Mesothelial cell of epicardium (in vitro differentiated cells): ENCODE results near the gene PEX5L. TPM values are rescaled to one million over a fixed set of nuclear protein-coding genes. Genes with fewer than 3 reads are reported as not detected.

Source experiments
- DNase-seq, 2 experiments: peaks; one replicate each; pipeline ENCODE4 v3.0.0; 2021; ENCODE audit warnings: low spot score in 2 of 2; ENCODE audit not compliant: unreplicated experiment in 2 of 2
- H3K27ac Mint-ChIP-seq: 2 replicates; pipeline ENCODE4 v1.8.0; 2021; ENCODE audit warnings: mixed read lengths
- H3K27me3 Mint-ChIP-seq: 2 replicates; pipeline ENCODE4 v1.8.0; 2021; ENCODE audit warnings: low read depth, mixed read lengths
- H3K36me3 Mint-ChIP-seq: 2 replicates; pipeline ENCODE4 v1.8.0; 2021; ENCODE audit warnings: mixed read lengths
- H3K4me1 Mint-ChIP-seq: 2 replicates; pipeline ENCODE4 v1.8.0; 2021; ENCODE audit warnings: mixed read lengths
- H3K4me3 Mint-ChIP-seq: 2 replicates; pipeline ENCODE4 v1.8.0; 2021; ENCODE audit warnings: mild to moderate bottlenecking, moderate library complexity, mixed read lengths
- H3K9me3 Mint-ChIP-seq: 2 replicates; pipeline ENCODE4 v1.8.0; 2021; ENCODE audit warnings: mixed read lengths
- CTCF ChIP-seq: fragments of 200-600 bp; sonication (generic); IDR thresholded peaks from one replicate; pipeline ENCODE4 v1.5.0; 2021; ENCODE audit warnings: antibody characterized with exemption; ENCODE audit not compliant: unreplicated experiment
- total RNA-seq: library from RNA; stranded (reverse); gene quantifications from 3 replicates; pipeline ENCODE4 v1.2.1, GENCODE V29; 2021

Gene PEX5L
- total RNA-seq, 1 donor from 2014 or later, result 0.04 TPM

- Mint-ChIP-seq H3K36me3 (no peaks in the 10 kb centered on the region), H3K4me1 (no peaks in the 10 kb centered on the region), H3K9me3 (peaks cover 8% of the 10 kb centered on the region), H3K4me3 (no peak overlapping the region), H3K27ac (no peak overlapping the region), H3K27me3 (no peaks in the 10 kb centered on the region)
- no peak for TF ChIP-seq CTCF
- DNase-seq, result no peak
Observed at GRCh38 chr3:180004542-180004941, 32.2 kb downstream of the PEX5L start.

GRCh38 chr3:180002006-180002405, 34.7 kb downstream of the PEX5L start:
- no peak for TF ChIP-seq CTCF
- Mint-ChIP-seq H3K27ac (no peak overlapping the region), H3K4me3 (no peak overlapping the region), H3K27me3 (no peaks in the 10 kb centered on the region), H3K36me3 (no peaks in the 10 kb centered on the region), H3K4me1 (no peaks in the 10 kb centered on the region), H3K9me3 (peaks cover 4% of the 10 kb centered on the region)
- DNase-seq, result no peak

GRCh38 chr3:180000500-180000899, 36.2 kb downstream of the PEX5L start:
- Mint-ChIP-seq H3K27me3 (no peaks in the 10 kb centered on the region), H3K4me1 (no peaks in the 10 kb centered on the region), H3K4me3 (no peak overlapping the region), H3K36me3 (no peaks in the 10 kb centered on the region), H3K9me3 (peaks cover 15% of the 10 kb centered on the region), H3K27ac (no peak overlapping the region)
- DNase-seq, result no peak
- no peak for TF ChIP-seq CTCF

GRCh38 chr3:179995406-179995805, 41.3 kb downstream of the PEX5L start:
- peaks cover 17% of the 10 kb centered on the region for H3K9me3 Mint-ChIP-seq
- H3K36me3 Mint-ChIP-seq, result no peaks in the 10 kb centered on the region
- no peaks in the 10 kb centered on the region for H3K27me3 Mint-ChIP-seq
- H3K4me3 Mint-ChIP-seq, result no peak overlapping the region
- H3K27ac Mint-ChIP-seq, result no peak overlapping the region
- H3K4me1 Mint-ChIP-seq, result no peaks in the 10 kb centered on the region
- no peak for TF ChIP-seq CTCF
- no peak for DNase-seq

- Mint-ChIP-seq H3K27me3 (no peaks in the 10 kb centered on the region), H3K4me1 (no peaks in the 10 kb centered on the region), H3K9me3 (peaks cover 13% of the 10 kb centered on the region), H3K27ac (no peak overlapping the region), H3K4me3 (no peak overlapping the region), H3K36me3 (no peaks in the 10 kb centered on the region)
- TF ChIP-seq CTCF, result no peak
- DNase-seq, result no peak
Observed at GRCh38 chr3:179991883-179992282, 44.9 kb downstream of the PEX5L start.

GRCh38 chr3:179991104-179991503, 45.6 kb downstream of the PEX5L start:
- TF ChIP-seq CTCF, result no peak
- H3K9me3 Mint-ChIP-seq, result peaks cover 7% of the 10 kb centered on the region
- no peak overlapping the region for H3K4me3 Mint-ChIP-seq
- H3K4me1 Mint-ChIP-seq, result no peaks in the 10 kb centered on the region
- H3K36me3 Mint-ChIP-seq, result no peaks in the 10 kb centered on the region
- no peak for DNase-seq
- no peaks in the 10 kb centered on the region for H3K27me3 Mint-ChIP-seq
- H3K27ac Mint-ChIP-seq, result no peak overlapping the region
